Kidney epithelial cell (primary cell): ENCODE data around the gene MBLAC2. TPM values are rescaled to one million over a fixed set of nuclear protein-coding genes. Genes with fewer than 3 reads are reported as not detected.
A peak's percentile ranks its signal among the peaks of the same experiment; 100 is the strongest.

Experiments used
- DNase-seq: peaks from one replicate; pipeline ENCODE4 v3.0.0-alpha.2; 2010; ENCODE audit warnings: low read depth
- H3K27me3 ChIP-seq: 2 replicates; pipeline ENCODE4 v1.6.0; 2011; ENCODE audit warnings: low read length; ENCODE audit not compliant: control insufficient read depth, insufficient read depth
- H3K36me3 ChIP-seq: 2 replicates; pipeline ENCODE4 v1.5.1; 2011; ENCODE audit warnings: low read length; ENCODE audit not compliant: control insufficient read depth, insufficient read depth
- H3K4me3 ChIP-seq: 2 replicates; pipeline ENCODE4 v1.5.1; 2011; ENCODE audit warnings: low read depth, mild to moderate bottlenecking, control low read depth, low read length
- total RNA-seq: library from RNA; depleted of rRNA; stranded (reverse); fragments of >200 nt; gene quantifications from 2 replicates; pipeline ENCODE4 v1.2.3, GENCODE V29; 2015
- TF ChIP-seq, protein P1 (sequence below): IDR thresholded peaks from 2 replicates; pipeline ENCODE4 v1.5.1; 2011; ENCODE audit warnings: mild to moderate bottlenecking, moderate library complexity, low read length, control low read depth, inconsistent platforms; ENCODE audit not compliant: insufficient read depth, poor library complexity, severe bottlenecking

MBLAC2 gene
- total RNA-seq, 1 donor from 2014 or later: 5.6 TPM

DNA sequence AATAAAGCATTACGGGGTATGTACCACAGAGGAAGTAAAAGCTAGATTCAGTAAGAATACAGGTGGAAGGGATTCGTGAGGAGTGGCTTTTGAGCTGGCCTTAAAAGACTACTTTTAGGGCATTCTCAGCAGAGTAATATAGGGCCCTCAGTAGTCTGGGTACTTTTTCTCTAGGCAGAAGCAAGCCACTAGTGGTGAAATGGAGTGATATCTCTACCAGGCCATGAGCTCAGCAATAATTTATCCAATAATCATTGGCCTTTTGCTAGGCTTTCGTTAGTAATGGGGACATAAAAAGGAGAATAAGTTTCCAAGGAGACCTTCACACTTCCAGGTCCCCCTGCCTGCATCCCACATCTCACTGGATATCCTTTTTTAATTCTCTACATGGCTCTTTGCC, 1.8 kb upstream of the MBLAC2 start:
- TF ChIP-seq, protein P1, sequence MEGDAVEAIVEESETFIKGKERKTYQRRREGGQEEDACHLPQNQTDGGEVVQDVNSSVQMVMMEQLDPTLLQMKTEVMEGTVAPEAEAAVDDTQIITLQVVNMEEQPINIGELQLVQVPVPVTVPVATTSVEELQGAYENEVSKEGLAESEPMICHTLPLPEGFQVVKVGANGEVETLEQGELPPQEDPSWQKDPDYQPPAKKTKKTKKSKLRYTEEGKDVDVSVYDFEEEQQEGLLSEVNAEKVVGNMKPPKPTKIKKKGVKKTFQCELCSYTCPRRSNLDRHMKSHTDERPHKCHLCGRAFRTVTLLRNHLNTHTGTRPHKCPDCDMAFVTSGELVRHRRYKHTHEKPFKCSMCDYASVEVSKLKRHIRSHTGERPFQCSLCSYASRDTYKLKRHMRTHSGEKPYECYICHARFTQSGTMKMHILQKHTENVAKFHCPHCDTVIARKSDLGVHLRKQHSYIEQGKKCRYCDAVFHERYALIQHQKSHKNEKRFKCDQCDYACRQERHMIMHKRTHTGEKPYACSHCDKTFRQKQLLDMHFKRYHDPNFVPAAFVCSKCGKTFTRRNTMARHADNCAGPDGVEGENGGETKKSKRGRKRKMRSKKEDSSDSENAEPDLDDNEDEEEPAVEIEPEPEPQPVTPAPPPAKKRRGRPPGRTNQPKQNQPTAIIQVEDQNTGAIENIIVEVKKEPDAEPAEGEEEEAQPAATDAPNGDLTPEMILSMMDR: no peak
- Histone ChIP-seq H3K4me3 (no peak overlapping the region), H3K27me3 (no peaks in the 10 kb centered on the region), H3K36me3 (no peaks in the 10 kb centered on the region)
- DNase-seq: no peak

DNA sequence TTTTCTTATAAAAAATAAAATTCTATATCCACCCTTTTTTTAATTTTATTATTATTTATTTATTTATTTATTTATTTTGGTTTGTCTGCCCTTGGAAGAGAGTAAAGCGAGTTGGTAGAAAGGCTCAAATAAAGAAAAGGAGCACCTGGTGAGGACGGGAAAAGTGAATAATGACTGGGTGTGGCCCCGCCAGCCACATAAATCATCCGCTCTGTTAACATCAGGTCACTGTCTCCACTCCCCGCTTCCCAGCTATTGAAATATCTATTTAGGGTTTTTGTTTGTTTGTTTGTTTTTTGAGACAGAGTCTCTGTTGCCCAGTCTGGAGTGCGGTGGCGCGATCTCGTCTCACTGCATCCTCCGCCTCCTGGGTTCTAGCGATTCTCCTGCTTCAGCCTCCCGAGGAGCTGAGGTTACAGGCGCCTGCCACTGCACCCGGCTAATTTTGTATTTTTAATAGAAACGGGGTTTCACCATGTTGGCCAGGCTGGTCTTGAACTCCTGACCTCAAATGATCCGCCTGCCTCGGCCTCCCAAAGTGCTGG, 937 bp upstream of the MBLAC2 start:
- Histone ChIP-seq H3K4me3 (peak overlapping the region; percentile 70), H3K27me3 (no peaks in the 10 kb centered on the region), H3K36me3 (no peaks in the 10 kb centered on the region)
- TF ChIP-seq, protein P1: no peak
- DNase-seq: no peak

DNA sequence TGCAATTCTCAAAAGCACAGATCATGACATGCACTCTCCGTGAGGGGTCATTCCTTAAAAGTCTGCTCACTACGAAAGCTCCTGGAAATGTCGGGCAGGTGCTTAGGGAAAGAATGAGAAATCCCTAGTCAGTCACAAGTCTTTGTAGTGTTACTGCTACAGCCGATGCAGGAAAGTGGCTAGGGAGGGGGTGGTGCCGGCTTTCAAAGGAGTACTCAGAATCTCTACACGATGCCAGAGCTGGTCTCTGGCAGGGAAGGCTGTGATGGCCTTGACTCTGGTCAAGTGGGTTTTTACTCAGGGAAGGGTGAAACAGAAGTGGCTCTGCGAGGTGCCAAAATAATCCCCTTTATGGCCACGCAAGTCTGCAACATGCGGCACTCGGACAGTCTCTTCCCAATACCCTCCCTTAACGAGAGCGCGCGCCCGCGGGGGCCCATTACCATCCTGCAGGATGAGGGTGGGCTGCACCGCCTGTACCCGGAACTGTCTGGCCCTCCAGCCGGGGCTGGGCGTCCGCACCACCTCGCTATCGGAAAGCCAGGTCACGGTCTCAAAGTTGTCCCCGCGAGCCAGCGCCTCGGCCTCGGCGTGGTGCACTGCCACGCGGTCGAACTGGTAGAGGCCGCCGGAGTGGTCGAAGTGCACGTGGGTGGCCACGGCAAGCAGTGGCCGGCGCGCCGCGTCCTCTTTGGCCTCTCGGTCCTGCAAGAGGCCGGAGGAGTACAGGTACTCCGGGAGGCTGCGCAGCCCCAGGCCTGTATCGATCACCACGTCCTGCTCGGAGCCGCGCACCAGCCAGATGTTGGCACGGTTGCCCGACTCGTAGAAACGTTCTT, 956 bp downstream of the MBLAC2 start:
- H3K27me3 ChIP-seq: no peaks in the 10 kb centered on the region
- peak overlapping the region; percentile 70 for H3K4me3 ChIP-seq
- TF ChIP-seq, protein P1: no peak
- no peak for DNase-seq
- no peaks in the 10 kb centered on the region for H3K36me3 ChIP-seq

DNA sequence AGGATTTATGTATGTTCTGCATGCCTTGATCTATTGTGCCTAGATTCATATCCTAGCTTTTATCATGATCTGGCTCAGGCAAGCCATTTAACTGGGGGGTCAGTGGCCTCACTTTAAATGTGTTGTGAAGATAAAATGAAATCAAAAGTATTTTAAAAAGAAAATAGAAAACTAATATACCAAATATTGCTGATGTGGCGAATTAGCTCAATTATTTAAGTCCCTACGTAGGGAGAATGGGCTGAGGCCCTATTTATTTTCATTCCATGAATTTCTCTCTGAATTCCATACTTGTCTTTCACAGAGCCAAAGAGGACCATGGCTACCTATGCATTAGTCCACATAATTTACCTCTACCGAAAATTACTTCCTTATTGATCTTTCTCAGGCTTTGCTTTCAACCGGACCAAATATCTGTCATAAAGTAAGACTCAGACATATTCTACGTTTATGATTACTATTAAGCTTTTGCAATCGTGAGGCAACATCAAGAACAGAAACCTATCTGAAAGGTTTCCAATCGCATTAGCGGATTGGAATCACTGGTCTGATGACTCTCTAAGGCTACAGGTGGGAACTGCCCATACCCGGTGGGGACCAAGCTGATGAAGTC, 1.7 kb downstream of the MBLAC2 start:
- no peaks in the 10 kb centered on the region for H3K36me3 ChIP-seq
- no peak for DNase-seq
- no peaks in the 10 kb centered on the region for H3K27me3 ChIP-seq
- TF ChIP-seq, protein P1: no peak
- H3K4me3 ChIP-seq: peak overlapping the region; percentile 70

DNA sequence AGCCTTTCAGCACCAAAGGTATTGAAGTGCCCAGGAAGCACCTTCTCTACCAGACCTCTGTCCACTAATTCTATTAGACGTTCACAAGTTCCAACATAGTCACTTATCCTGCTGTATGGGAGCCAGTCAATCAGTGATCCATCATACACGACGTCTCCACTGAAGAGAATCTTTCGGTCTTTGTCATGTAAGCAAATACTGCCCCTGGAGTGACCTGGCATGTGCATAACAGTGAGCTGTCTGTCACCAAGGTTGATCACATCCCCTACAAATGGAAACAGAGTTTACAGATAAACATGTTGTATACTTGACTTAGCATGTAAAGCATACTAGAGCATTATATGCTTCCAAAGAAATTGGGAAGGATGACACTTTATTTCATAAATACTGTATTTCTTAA, 13.3 kb downstream of the MBLAC2 start:
- Histone ChIP-seq H3K27me3 (no peaks in the 10 kb centered on the region), H3K4me3 (no peak overlapping the region), H3K36me3 (no peaks in the 10 kb centered on the region)
- no peak for DNase-seq
- TF ChIP-seq, protein P1: no peak

DNA sequence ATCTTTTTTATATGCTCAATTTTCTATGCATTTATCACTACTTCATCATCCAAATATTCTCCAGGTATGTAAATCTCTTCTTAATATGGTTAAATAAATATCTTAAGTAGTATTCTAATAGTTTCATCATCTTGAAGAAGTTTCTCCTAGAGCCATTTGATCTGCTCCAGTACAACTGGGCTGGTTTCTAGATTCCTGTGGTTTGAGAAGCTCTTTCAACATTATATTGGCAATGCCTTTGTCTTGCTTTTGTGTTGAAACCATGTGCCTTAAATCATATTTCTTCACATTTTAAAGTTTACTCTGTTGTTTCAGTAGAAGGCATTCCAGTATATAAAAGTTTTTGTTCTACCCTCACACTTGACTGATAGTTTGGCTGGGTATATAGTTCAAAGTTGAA, 27.6 kb downstream of the MBLAC2 start:
- Histone ChIP-seq H3K27me3 (no peaks in the 10 kb centered on the region), H3K4me3 (no peak overlapping the region), H3K36me3 (no peaks in the 10 kb centered on the region)
- no peak for DNase-seq
- TF ChIP-seq, protein P1: no peak
